ENCODE measurements around the gene FOXI2.

The FOXI2 gene

DNA sequence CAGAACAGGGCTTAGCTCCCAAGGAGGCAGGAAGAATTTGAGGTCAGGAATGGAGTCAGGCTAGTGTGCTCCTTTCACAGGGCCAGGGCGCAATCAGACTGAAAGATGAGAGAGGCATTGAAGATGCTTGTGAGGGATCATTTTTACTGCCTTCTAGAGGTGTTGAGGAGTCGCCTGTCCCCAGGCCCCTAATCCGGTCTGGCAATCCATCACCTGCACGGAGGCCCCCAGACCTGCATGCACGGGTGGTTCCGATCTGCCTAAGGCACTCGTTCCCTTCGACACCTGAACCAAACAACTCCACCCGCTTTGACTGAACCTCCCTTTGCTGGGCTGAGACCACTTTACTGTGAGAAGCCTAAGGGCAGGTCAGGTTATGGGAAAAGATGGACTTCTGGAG is 8.0 kb downstream of the FOXI2 start:
- no peak for ATAC-seq

DNA sequence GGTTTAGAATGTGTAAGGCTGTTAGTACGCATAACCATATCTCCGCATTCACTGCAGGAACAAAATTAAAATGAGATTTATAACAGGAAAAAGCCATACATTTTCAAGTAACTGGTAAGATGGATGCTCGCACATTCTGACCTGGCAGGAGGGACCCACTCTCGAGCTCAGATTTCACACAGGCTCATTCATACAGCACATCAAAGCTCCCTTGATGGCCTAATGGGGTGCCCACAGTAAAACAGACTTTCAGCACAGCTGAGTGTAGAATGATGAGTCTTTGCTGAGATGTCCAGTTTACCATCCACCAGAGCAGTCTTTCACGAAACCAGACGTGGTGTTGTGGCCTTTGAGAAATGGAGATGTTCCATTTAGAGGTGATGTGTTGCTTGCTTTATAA is 8.9 kb downstream of the FOXI2 start:
- no peak for ATAC-seq

DNA sequence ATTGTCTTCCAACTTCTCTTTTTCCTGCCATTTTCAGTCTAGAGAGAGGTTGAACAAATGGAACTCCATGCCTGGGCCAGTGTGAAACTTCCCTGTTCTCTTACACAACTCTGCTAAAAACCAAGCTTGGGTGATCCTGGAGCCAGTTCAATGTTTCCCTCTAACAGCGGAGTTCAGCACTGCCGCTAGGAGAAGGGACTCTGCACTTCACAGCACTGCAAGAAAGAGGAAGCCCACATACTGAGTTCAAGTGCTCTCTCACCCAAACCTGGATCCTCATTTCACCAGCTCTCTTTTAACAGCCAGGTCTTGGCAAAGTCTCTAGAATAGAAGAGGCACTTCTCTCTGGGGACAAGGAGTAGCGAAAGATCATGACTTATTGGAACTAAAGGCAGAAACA is 18.8 kb downstream of the FOXI2 start:
- ATAC-seq = no peak

DNA sequence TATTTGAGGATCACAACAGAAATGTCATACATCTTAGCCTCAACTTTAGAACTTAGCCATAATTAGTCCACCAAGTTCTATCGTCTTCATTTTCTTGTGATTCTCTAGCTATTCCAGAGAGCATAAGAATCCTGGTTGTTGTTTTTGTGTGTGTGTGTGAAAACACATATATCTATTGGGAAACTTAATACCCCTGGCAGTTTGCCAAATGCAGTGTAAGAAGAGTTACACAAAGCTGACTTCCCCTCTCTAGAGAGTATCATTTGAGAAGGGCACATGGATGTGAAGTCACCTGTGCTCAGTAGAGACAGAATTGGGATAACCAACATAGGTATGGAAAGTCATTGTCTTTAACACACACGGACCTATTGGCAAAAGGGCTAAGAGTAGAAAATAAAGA is 19.3 kb downstream of the FOXI2 start:
- no peak for ATAC-seq

DNA sequence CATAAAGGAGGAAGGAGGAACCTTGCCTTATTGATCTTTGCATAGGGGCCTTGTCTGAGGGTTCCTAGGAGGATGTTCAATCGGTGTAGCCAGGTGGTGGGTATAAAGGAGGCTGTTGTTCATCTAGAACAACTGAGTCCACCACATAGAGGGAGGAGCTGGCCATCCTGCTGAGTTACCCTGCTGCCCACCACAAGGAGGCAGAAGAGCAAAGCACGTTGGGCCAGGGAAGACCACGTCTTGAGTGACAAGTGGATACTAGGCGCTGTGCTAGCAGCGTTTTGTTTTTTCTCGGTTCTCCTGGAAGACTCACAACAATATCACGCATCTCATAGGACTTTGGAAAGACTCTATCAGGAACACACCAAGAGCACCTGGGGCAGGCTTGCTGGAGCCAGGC is 20.0 kb downstream of the FOXI2 start:
- no peak for ATAC-seq

DNA sequence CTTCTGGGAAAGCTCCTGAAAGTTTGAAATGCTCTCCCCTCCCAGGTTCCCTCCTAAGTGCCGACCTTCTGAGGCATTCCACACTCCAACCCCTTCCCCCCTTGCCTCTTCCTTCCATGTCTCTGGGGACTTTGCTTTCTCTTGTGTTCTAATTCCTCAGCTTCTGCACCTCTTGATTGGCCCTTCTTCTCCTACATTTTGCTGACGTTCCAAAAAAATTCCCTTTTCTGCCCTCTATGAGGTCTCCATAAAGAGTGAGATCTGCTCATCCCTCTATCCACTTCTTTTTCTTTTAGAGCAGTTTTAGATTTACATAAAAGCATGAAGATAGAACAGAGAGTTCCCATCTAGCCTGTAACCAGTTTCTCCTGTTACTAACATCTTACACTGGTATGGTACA is 22.3 kb downstream of the FOXI2 start:
- no peak for ATAC-seq

DNA sequence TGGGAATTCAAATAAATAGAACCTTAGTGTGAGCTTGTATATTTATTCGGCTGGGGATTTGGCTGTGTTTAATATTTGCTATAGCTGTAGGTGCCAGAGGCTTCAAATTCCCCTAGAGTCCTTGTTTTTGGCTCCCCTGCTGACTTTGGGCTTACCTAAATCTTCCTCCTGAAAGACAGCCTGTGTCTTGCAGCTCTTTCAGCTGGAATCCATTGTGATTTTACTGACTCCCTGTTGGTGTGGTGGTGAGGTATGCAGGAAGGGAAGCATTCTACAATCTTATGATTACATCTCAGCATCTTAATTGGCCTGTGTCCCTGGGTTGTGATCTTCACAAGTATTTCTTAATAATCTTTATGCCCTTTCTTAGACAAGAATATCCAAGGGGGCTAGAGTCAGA is 25.9 kb downstream of the FOXI2 start:
- ATAC-seq = no peak

DNA sequence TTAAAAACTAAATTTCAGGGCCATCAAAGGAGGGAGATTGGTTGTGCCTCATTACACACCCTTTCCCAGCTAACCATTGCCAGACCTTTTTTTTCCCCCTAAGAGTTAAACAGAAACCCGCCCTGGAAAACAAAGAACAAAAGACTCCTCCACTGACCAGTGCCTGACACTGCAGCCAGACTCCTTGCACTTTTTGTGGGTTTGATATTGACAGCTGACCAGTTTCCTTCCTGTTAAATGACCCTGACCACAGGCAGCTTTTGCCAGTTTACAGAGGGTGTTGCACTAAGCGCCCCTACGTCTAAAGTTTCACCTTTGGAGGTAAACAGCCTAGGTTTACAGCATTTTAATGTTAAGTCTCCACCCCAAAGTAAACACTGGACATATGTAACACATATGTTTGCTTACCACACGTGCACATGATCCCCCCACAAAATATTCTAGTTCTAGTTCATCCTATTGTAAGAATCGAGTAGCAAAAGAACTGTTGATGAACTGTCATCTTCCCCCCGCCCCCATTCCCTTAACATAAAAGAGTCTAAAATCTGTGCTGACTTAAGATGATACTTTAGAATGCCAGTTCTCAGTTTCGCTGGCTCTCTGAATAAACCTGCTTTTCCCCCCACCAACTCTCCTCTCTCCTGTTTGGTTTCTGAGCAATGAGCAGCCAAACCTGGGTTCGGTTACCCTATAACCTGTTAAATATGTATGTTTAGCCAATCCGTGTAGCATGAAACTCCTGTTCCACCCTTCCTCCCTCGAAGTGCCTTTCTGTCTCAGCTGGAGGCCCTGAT is 38.0 kb downstream of the FOXI2 start:
- ATAC-seq = no peak

DNA sequence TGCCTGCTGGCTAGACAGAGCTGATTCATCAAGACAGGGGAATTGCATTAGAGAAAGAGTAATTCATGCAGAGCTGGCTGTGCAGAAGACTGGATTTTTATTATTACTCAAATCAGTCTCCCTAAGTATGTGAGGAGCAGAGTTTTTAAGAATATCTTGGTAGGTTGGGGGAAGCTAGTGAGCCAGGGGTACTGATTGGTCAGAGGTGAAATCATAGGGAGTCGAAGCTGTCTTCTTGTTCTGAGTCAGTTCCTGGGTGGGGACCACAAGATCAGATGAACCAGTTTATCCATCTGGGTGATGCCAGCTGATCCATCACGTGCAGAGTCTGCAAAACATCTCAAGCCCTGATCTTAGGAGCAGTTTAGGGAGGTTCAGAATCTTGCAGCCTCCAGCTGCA is 39.8 kb downstream of the FOXI2 start:
- ATAC-seq = no peak

DNA sequence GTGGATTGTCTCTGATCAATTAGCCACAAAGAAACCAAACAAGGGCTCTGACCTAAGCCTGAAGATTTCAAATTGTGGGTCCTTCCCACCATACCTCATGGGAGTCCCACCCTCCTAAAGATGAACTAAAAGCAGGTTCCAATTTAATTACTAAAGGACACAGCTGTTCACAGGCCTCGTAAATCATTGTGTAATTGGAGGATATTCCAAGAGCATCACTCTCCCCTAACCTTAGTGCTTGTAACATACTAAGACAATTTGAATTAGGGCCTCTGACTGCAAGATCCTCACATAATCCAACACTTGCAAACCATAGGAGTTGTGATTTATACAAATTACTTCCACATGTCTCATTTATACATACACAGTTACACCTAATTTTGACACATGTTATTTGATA is 44.4 kb downstream of the FOXI2 start:
- no peak for ATAC-seq

DNA sequence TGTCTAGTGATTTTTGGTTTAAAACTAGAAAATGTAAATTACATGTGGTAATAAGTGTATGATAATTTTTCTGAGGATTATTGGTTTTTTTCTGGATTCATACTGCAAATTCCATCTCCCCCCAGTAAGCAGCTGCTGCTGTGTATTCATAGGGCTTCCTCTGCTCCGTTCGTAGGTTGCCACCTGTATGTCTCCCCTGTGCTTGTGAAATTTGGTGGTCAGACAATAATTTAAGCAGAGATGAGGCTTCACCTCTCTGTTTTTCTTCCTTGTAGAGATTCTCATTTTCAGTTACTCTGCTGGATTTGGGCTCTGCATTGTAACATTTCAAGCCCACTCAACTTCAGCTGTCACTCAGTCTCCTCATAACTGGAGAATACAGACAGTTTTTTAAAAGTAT is 50.9 kb downstream of the FOXI2 start:
- ATAC-seq = no peak

DNA sequence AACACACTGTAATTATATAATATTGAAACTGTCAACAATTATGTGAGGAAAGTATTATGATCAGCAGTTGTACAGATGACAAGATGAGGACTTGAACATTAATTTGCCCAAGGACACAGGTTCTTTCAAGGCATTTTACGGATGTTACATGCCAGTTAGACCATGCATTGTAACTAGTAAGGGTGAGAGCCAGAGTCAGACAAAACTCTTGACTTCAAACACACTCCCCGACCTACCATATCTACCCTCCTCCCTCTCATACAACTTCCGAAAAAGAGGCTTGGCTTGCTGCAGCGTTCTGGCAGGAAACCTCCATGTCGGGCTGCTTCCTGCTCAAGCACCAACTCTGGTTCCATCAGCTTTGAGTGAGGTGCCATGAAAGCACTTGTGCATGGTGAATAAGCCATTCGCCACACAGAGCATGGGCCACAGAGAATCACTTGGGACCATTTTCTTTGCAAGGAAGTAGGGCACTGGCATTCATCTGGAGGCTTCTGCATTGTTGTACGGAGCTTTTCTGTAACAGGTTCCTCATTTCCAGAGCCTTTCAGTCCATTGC is 53.2 kb downstream of the FOXI2 start:
- ATAC-seq = no peak
